Measurements from ENCODE around the gene WNT10A. TPM values are rescaled to one million over a fixed set of nuclear protein-coding genes. Genes with fewer than 3 reads are reported as not detected.

Gene WNT10A
- polyA plus RNA-seq, 1 experiment, result not detected

- CTCF ChIA-PET, result interaction anchor here (3.1 to 9.9 kb wide), 2 partner anchors 11 to 33 kb away, joined by 13 to 83 read pairs; no protein-coding TSS in a partner anchor
- H3K27me3 ChIP-seq (ENCODE audit: control insufficient read depth, insufficient read depth, low read length), result peaks cover 37% of the 10 kb centered on the region
Observed at GRCh38 chr2:218865396-218865795, 15.3 kb upstream of the WNT10A start.

GRCh38 chr2:218865999-218866398, 14.7 kb upstream of the WNT10A start:
- CTCF ChIA-PET, result interaction anchor here (9.9 kb wide), 1 partner anchor 10 kb away, joined by 83 read pairs; no protein-coding TSS in a partner anchor

More at GRCh38 chr2:218865396-218865795, 15.3 kb upstream of the WNT10A start:
- Histone ChIP-seq H3K36me3 (ENCODE audit: control insufficient read depth, insufficient read depth, low read length) (no peaks in the 10 kb centered on the region), H3K4me3 (ENCODE audit: low read depth, low read length) (no peak overlapping the region)
- no peak for DNase-seq (ENCODE audit: low read depth)
- POLR2A ChIA-PET, result no interaction called here
- TF ChIP-seq, protein P1, sequence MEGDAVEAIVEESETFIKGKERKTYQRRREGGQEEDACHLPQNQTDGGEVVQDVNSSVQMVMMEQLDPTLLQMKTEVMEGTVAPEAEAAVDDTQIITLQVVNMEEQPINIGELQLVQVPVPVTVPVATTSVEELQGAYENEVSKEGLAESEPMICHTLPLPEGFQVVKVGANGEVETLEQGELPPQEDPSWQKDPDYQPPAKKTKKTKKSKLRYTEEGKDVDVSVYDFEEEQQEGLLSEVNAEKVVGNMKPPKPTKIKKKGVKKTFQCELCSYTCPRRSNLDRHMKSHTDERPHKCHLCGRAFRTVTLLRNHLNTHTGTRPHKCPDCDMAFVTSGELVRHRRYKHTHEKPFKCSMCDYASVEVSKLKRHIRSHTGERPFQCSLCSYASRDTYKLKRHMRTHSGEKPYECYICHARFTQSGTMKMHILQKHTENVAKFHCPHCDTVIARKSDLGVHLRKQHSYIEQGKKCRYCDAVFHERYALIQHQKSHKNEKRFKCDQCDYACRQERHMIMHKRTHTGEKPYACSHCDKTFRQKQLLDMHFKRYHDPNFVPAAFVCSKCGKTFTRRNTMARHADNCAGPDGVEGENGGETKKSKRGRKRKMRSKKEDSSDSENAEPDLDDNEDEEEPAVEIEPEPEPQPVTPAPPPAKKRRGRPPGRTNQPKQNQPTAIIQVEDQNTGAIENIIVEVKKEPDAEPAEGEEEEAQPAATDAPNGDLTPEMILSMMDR (IDR thresholded peaks at IDR 0.05; ENCODE audit: insufficient read depth, low read depth, low read length), result no peak

GRCh38 chr2:218867900-218868299, 12.8 kb upstream of the WNT10A start:
- Histone ChIP-seq H3K4me3 (ENCODE audit: low read depth, low read length) (no peak overlapping the region), H3K36me3 (ENCODE audit: control insufficient read depth, insufficient read depth, low read length) (no peaks in the 10 kb centered on the region), H3K27me3 (ENCODE audit: control insufficient read depth, insufficient read depth, low read length) (peaks cover 44% of the 10 kb centered on the region)
- DNase-seq (ENCODE audit: low read depth), result no peak
- POLR2A ChIA-PET, result no interaction called here
- TF ChIP-seq, protein P1 (IDR thresholded peaks at IDR 0.05; ENCODE audit: insufficient read depth, low read depth, low read length), result no peak
- CTCF ChIA-PET, result interaction anchor here (0.7 to 22.2 kb wide), 2 partner anchors 9 to 28 kb away, joined by 5 to 726 read pairs; no protein-coding TSS in a partner anchor

More at GRCh38 chr2:218865999-218866398, 14.7 kb upstream of the WNT10A start:
- no peaks in the 10 kb centered on the region for H3K36me3 ChIP-seq (ENCODE audit: control insufficient read depth, insufficient read depth, low read length)
- no peak overlapping the region for H3K4me3 ChIP-seq (ENCODE audit: low read depth, low read length)
- DNase-seq (ENCODE audit: low read depth), result no peak
- H3K27me3 ChIP-seq (ENCODE audit: control insufficient read depth, insufficient read depth, low read length), result peaks cover 40% of the 10 kb centered on the region
- TF ChIP-seq, protein P1 (IDR thresholded peaks at IDR 0.05; ENCODE audit: insufficient read depth, low read depth, low read length), result no peak
- POLR2A ChIA-PET, result no interaction called here

DNA sequence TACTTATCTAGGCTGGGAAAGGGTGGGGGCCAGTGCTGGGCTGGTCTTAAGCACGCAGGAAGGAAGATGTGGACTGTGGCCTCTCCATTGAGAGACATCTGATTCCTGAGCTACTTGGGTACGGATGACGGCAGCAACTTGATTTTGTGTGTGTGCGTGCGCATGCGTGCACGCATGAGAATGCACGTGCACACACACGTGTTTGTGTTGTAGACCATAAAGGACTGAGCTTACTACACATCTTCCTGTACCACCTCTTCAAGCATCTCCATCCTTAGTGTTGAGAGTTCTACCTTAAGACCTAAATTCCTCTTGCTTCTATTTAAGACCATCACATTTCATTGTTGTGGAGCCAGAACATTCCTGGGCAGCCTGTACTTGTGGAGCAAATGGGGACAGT, 11.6 kb upstream of the WNT10A start:
- no peak for DNase-seq (ENCODE audit: low read depth)
- peaks cover 42% of the 10 kb centered on the region for H3K27me3 ChIP-seq (ENCODE audit: control insufficient read depth, insufficient read depth, low read length)
- H3K36me3 ChIP-seq (ENCODE audit: control insufficient read depth, insufficient read depth, low read length), result no peaks in the 10 kb centered on the region
- TF ChIP-seq, protein P1 (IDR thresholded peaks at IDR 0.05; ENCODE audit: insufficient read depth, low read depth, low read length), result no peak
- ChIA-PET POLR2A (no interaction called here), CTCF (interaction anchor here (1.2 to 22.2 kb wide), 3 partner anchors 9 to 27 kb away, joined by 3 to 726 read pairs (median 4); partner anchors contain the start of gene WNT6)
- H3K4me3 ChIP-seq (ENCODE audit: low read depth, low read length), result no peak overlapping the region

DNA sequence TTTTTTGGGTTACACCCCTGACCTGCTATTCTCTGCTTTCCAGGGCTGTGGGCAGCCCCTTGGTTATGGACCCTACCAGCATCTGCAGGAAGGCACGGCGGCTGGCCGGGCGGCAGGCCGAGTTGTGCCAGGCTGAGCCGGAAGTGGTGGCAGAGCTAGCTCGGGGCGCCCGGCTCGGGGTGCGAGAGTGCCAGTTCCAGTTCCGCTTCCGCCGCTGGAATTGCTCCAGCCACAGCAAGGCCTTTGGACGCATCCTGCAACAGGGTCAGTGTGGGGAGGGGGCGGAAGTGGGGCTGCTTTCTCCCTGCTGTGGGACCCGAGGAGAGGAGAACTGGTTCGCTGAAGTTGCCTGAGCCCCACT, 9.7 kb upstream of the WNT10A start:
- DNase-seq (ENCODE audit: low read depth), result no peak
- ChIA-PET POLR2A (no interaction called here), CTCF (interaction anchor here (1.0 to 22.2 kb wide), 2 partner anchors 25 to 109 kb away, joined by 4 to 726 read pairs; no protein-coding TSS in a partner anchor)
- Histone ChIP-seq H3K36me3 (ENCODE audit: control insufficient read depth, insufficient read depth, low read length) (no peaks in the 10 kb centered on the region), H3K27me3 (ENCODE audit: control insufficient read depth, insufficient read depth, low read length) (peaks cover 53% of the 10 kb centered on the region), H3K4me3 (ENCODE audit: low read depth, low read length) (no peak overlapping the region)
- TF ChIP-seq, protein P1 (IDR thresholded peaks at IDR 0.05; ENCODE audit: insufficient read depth, low read depth, low read length), result no peak
